ENCODE data around the gene ADCY7. TPM values are rescaled to one million over a fixed set of nuclear protein-coding genes. Genes with fewer than 3 reads are reported as not detected.

The ADCY7 gene
- polyA plus RNA-seq, 4 donors, result 6.0 to 7.8 (median 6.7) TPM

DNA sequence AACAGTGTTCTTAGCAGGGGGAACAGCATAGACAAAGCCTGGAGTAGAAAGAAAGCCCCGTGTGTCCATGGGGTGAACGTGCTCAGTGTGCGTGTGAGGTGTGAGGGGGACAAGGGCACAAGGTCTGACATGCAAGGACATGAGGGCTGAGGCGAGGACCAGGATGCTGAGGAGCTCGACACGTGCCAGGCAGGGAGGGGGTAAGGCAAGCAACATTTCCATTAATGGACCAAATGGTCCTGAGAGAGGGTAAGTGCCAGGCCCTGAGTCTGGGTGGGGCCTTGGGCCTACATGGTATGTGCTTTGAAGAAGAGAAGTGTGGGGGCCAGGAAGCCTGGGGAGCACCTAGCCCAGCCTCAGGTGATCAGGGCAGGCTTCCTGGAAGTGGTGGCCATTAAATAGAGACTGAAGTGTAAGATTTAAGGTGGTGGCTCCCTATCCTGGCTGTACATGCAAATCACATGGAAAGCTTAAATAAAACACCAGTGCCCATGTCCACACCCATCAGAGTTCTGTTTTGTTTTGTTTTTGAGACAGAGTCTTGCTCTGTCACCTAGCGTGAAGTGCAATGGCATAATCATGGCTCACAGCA lies 29.3 kb downstream of the ADCY7 start:
- DNase-seq (ENCODE audit: low read depth in 4 of 4, low spot score in 3 of 4), result no peak

GRCh38 chr16:50296807-50297206 lies 30.5 kb downstream of the ADCY7 start:
- no peak for DNase-seq (ENCODE audit: low read depth in 4 of 4, low spot score in 3 of 4)

DNA sequence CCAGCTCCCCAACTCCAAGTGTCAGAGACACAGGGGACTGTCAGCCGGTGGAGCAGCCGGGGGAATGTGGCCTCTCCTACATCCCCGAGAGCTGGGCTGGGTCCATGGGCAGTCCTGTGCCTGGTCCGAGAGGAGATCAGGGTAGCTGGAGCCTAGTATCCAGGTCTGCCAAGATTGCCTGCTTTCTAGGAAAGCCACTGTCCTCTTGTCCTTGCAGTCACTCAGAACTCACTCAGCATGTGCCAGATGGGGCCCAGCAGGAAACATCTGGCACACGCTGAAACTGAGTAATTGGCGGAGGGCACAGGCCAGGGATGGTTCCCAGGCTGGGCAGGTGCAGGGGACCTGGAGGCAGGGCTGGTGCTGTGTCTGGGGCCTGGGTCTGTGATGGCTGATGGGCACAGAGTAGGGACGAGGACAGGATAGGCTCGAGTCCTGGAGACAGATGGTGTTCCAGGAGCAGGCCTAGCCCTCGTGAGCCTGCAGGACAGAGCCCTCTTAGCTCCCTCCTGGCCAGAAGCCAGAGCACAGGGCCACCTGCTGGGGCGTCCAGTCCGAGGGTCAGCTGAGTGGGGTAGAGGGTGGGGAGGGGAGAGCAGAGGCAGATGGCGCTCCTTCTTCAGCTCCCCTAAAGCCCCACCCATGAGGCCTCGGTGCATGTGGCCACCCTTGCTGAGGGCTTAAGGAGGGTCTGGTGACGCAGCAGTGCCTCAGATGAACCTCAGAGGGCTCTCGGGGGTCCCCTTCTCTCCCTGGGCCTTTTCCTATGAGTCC lies 31.1 kb downstream of the ADCY7 start:
- no peak for DNase-seq (ENCODE audit: low read depth in 4 of 4, low spot score in 3 of 4)

DNA sequence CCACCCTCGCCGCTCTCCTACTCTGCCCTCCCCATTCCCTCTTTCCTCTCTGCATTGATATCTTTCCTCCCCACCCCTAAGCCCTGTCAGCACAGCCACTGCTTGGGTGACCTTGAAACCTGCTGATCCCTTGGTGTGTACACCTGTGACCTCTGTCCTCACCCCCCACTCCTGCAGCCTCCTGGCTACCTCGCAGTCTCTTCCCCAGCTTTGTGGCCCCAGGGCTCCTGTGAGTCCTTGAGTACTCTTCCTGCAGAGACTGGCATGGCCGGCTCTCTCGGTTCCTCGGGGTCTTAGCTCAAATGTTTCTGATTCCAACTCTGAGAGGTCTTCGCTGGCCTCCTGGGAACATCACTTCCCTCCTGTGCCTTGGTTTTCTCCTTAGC lies 31.7 kb downstream of the ADCY7 start:
- DNase-seq (ENCODE audit: low read depth in 4 of 4, low spot score in 3 of 4), result no peak

GRCh38 chr16:50298591-50299507 lies 32.5 kb downstream of the ADCY7 start:
- no peak for DNase-seq (ENCODE audit: low read depth in 4 of 4, low spot score in 3 of 4)

- DNase-seq (ENCODE audit: low read depth in 4 of 4, low spot score in 3 of 4), result no peak
These were observed 33.3 kb downstream of the ADCY7 start for GRCh38 chr16:50299508-50300105.

DNA sequence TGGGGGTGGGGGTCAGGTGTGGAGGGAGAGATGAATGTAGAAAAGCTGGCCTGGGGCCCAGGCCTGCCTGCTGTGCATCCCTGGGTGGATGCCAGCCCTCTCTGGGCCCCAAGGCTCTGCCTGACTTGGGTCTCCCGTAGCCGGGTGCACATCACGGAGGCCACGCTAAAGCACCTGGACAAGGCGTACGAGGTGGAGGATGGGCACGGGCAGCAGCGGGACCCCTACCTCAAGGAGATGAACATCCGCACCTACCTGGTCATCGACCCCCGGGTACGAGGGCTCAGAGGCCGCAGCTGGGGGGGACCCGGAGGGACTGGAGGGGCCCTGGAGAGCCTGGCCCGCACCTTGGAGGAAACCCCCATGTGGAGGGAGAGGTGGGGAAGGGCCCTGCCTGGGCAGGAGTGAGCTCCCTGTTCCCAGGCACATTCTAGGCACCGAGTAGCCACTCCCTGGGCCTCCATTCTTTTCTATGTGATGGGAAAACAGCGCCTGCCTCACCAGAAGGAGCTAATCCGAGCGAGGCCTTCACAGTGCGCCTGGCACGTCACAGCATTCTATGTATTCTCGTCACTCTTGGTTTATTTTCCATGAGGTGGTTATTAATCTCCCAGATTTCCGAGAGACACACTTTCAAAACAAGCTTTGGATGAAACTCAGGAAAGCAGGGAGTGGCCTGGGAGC lies 34.7 kb downstream of the ADCY7 start:
- no peak for DNase-seq (ENCODE audit: low read depth in 4 of 4, low spot score in 3 of 4)

GRCh38 chr16:50301626-50302471 lies 35.5 kb downstream of the ADCY7 start:
- DNase-seq (ENCODE audit: low read depth in 4 of 4, low spot score in 3 of 4), result no peak

DNA sequence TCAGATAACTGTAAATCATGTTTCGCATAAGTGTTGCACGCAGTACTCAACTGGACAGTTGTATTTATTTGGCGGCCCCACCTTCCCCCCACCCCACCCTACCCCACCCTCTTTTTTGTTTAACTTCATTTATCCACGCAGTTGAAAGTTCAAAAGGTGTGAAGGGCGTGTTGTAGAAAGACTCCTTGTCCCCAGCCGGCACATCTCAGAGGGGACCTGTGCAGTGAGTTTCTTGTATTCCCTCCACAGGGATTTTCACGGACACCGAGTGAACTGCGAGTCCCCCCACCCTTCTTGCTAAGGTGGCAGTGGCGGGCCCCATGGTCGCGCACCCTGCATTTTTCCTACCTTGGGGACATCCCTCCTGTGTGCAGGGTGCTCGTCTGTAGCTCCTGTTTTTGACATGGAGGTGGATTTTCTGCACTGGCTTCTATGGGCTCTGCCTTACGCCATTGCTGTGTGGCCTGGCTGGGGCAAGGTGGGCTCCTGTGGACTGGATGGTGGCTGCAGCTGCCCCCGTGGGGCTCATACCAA lies 36.2 kb downstream of the ADCY7 start:
- DNase-seq (ENCODE audit: low read depth in 4 of 4, low spot score in 3 of 4), result no peak

GRCh38 chr16:50303041-50303604 lies 36.8 kb downstream of the ADCY7 start:
- DNase-seq (ENCODE audit: low read depth in 4 of 4, low spot score in 3 of 4), result no peak

DNA sequence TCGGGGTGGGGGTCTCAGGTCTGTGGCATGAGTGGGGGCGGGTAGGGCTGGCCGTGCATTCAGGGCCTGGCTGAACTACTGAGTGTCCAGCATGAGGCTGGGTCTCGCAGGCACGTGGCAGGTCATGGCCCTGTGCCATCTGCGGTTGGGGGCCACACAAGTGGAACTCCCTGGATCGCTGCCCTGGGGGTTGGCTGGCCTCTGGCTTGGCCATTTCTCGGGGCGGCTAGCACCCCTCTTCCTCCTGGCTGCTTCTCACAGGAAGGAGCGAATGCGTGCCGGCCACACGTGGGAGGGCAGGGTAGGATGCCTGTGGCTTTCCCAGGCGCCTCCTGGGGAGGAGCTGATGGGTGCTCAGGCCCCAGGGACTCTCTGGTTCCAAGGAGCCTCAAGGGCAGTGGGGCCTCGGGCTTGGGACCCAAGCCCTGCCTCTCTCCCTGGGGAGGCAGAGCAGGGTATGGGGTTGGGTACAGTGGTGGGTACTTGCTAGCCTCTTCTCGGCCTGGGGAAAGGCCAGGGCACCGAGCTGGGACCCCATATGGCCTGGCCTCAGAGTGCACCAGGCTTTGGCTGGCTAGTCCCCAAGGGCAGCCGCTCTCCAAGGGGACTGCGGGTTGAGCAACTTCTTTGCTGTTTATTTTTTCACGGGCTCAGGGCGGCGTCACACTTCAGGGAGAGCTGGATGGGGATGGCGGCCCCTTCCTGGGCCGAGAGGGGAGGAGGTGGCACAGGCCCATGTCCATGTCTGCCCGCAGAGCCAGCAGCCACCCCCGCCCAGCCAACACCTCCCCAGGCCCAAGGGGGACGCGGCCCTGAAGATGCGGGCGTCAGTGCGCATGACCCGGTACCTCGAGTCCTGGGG lies 37.5 kb downstream of the ADCY7 start:
- DNase-seq (ENCODE audit: low read depth in 4 of 4, low spot score in 3 of 4), result no peak

DNA sequence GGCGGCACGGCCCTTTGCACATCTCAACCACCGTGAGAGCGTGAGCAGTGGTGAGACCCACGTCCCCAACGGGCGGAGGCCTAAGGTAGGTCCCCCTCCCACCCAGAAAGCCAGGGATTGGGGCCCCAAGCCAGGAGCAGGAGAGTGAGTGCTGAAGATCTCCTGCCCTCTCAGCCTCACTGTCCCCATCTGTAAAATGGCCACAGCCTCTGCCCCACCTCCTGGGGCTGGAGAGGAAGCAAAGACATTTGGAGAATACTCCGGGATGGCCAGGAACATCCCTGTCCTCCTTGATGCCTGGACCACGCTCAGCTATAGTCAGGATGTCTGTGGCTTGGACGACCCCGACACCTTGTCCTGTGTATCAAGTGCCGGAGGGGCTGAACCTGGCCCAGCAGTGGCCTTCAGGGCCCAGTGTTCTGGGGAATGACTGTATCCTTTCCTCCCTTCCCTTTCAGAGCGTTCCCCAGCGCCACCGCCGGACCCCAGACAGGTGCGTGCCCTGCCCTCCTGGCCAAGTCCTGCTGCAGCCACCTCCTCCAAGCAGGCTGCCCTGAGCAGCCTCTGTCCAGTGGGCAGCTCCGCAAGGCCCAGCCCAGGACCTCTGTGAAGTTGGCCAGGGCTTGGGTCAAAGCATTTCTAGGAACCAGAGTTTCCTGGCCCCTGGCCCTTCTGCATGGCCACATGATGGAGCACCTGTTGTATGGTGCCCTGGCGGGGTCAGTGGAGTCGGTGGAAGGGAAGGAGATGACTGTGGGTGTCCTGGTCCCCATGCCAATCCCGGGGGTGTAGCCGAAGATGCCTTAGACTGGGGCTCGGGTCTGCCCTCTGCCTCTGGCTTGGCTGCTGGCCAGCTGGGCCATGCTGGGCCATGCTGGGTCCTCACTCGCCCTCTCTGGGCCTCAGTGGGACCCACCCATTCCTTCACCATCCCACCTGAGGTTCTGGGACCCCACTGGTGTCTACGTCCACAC lies 38.4 kb downstream of the ADCY7 start:
- DNase-seq (ENCODE audit: low read depth in 4 of 4, low spot score in 3 of 4), result no peak

DNA sequence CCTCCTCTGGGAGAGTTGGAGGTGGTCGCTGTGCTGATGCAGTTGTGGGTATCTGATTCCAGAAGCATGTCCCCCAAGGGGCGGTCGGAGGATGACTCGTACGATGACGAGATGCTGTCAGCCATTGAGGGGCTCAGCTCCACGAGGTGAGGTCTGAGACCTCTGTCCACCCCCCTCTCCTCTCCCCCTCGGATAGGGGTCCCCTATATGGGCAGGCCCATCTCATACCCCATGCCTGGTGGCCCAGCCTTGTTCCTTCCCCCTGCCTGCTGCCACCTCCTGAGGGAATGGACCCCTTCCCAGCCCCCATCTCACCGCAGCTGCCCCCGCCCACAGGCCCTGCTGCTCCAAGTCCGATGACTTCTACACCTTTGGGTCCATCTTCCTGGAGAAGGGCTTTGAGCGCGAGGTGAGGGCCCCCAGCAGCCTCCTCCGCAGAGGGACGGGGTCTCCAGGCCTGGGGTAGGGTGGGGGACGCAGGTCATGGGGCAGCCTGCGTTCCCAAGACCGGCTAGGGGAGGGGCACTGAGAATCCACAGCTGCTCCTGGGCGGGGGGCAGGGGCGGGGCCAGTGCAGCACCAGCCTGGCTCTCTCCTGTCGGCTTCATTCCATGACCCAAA lies 39.2 kb downstream of the ADCY7 start:
- DNase-seq (ENCODE audit: low read depth in 4 of 4, low spot score in 3 of 4), result no peak

- DNase-seq (ENCODE audit: low read depth in 4 of 4, low spot score in 3 of 4), result no peak
These were observed 39.9 kb downstream of the ADCY7 start for GRCh38 chr16:50306287-50306686.

- no peak for DNase-seq (ENCODE audit: low read depth in 4 of 4, low spot score in 3 of 4)
These were observed 42.0 kb downstream of the ADCY7 start for GRCh38 chr16:50308237-50308965.

DNA sequence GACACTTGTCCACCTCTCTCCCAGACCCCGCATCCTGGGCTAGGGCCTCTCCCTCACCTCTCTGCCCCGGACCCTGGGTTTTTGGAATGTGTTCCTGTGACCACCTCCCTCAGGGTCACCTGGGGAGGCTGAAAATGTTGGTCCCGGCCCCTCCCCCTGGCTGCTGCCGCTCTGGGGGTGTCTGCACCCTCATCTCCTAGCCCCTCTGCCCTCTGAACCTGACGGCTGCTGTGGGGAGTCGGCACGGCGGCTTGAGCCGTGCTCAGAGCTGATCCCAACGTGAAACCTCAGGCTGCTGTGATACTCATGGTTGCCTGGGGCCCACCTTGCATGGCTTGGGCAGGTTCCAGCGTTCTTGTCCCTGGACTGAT lies 42.8 kb downstream of the ADCY7 start:
- DNase-seq (ENCODE audit: low read depth in 4 of 4, low spot score in 3 of 4), result no peak
